A204.1 (cell line): Measurements from ENCODE around the gene SLC26A2.
"Not testable (repeated sequence)": the region's sequence is repeated elsewhere in the genome, so short reads cannot be mapped to it uniquely, and the experiment has no call there.

Experiments
- FAIRE-seq: peaks from 2 replicates; lab custom pipeline; 2012; peaks lifted over from hg19 to GRCh38; lab: Jason Lieb, UNC

SLC26A2 gene

DNA sequence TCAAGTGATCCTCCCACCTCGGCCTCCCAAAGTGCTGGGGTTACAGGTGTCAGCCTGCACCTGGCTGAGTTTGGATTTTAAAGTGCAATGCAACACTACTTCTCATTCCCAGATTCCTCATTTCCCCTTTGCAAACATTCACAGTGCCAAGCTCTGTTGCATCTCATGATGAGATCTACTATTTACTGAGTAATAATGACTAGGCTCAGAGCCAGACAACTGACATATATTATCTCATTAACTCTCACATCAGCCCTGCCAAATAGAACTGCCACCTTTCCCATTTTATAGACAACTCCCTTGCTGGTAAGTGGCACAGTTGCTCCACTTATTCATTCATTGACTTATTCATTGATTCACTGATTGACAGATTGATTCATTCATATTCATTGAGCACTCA, 22.9 kb upstream of the SLC26A2 start:
- FAIRE-seq = no peak

DNA sequence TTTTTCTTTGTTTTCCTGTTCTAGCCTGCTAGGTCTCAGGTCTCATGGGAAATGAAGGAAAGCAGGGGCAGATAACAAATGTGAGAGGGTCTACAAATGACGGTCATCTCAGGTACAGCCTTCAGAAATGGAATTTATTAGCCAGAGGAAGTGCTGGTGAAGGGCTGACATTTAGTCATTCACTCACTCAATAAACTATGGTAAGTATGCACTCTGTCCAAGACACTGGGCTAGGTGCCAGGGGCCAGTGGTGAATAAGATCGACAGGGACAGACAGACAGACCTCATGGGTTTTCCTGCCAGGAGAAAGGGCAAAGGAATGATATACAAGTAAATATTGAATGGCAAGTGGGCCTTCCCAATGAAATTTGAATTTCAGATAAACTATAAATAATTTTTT, 22.3 kb upstream of the SLC26A2 start:
- FAIRE-seq = no peak

DNA sequence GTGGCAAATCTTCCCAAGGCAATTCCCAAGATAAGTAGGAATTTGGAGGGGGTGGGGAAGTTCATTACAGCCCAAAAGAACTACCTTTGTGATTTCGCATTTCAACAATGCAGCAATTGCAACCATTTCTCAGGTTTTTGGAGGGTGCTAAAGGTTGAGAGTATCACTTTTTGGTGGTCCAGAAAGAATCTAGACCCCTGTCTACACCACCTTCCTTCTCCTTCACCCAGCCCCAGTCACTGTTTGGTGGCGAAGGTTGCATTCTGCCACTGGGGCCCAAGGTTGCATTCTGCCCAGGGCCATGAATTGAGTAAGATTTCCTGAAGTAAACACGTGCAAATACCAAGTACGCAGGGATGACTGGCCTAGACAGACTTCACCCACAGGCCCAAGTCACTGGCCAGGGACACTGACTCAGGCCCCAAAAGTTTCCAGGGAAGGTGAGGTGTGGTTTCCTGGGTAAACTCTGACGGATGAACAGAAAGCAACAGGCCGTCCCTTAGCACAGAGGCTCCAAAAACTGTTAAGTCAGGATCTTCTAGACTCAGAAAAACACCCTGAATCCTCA, 21.7 kb upstream of the SLC26A2 start:
- FAIRE-seq = no peak

DNA sequence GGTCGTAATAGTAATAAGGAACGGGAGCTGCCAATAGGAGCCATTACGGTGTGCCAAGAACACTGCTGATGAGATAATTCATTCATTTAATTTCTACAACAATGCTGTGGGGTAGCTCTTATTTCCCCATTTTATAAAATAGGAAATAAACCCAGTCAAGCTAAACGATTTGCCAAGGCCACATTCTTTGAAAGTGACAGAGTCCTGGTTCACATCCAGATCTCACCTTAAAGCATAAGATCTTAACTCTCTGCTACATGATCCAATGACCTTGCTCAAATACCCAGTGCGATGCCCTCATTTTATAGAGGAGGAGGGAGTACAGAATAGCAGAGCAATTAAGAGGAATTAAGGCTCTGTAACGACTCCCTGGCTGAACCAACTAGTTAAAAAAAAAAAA, 21.0 kb upstream of the SLC26A2 start:
- no peak for FAIRE-seq

DNA sequence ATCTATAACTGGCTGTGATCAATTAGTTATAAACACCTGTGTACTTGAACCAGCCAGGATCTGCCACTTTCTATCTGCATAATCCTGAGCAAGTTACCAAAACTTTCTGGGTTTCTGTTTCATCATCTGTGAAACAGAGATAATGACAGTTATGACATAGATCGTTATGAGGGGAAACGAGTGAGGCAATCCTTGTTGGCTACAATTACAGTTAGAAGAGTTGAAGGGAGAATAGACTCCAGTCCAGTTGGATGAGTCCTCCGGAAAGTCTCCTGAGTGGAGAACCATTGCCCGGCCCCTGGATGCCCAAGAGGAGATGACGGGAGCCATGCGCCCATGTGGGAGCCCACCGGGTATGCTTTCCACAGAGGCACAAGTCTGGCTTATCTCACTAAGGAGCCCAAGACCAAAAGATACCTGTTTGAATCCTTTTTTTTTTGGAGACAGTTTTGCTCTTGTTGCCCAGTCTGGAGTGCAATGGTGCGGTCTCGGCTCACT, 20.4 kb upstream of the SLC26A2 start:
- FAIRE-seq = no peak

DNA sequence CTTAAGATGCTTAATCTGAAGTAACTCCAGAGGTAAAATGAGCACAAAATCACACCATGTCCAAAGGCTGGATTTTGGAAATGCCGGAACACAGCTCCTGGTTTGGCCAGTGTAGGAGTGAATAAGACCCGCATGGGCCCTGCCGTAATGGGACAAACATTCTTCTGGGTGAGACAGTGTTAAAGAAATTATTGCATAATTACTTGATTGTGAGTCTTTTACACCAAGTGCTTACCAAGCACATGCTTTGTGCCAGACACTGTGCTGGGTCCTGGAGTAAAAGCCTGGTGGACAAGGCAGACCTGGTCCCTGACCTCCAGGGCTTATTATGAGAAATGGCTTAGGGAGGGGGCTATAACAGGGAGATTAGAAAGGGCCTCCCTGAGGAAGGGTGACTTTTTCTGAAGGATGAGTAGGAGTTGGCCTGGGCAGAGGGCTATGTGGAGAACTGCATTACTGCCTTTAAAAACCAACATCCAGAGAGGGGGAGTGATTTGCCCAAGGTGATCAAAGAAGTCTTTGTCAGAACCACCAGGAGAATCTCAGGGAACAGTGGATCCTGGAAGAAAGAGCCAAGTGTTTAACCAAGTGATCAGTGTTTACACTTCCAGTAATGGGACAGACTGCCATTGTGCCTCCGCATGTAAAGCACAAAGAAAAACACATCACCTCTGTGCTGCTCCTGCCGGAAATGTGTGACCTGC, 19.5 kb upstream of the SLC26A2 start:
- FAIRE-seq = no peak

DNA sequence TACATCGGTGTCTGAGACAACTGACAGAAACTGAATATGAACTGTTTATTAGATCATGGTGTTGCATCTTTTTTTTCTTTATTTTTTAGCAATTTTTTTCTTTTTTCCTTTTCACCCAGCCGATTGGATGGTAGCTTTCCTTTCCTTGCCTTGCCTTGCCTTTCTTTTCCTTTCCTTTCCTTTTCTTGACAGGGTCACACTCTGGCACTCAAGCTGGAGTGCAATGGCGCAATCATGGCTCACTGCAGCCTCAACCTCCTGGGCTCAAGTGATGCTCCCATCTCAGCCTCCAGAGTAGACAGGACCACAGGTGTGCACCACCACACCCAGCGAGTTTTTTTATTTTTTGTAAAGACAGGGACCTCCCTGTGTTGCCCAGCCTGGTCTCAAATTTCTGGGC, 18.8 kb upstream of the SLC26A2 start:
- no peak for FAIRE-seq

DNA sequence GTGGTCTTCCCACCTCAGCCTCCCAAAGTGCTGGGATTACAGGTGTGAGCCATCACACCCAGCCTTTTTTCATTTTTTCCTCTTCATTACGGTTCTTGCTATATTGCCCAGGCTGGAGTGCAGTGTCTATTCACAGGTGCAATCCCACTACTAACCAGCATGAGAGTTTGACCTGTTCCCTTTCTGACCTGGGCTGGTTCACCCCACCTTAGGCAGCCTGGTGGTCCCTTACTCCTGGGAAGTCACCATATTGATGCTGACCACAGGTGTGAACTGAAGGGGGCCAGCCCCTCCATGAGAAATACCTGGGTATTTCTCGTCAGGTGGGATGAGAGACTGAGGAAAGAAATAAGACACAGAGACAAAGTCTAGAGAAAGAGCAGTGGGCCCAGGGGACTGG, 18.4 kb upstream of the SLC26A2 start:
- no peak for FAIRE-seq

DNA sequence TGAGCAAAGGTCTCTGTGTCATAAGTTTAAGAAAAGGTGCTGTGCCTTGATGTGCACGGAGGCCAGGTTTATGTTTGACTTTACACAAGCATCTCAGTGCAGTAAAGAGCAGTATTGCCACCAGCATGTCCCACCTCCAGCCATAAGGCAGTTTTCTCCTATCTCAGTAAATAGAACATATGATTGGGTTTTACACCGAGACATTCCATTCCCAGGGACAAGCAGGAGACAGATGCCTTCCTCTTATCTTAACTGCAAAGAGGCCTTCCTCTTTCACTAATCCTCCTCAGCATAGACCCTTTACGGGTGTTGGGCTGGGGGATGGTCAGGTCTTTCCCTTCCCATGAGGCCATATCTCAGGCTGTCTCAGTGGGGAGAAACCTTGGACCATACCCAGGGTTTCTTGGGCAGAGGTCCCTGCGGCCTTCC, 17.8 kb upstream of the SLC26A2 start:
- FAIRE-seq = not testable (repeated sequence)

DNA sequence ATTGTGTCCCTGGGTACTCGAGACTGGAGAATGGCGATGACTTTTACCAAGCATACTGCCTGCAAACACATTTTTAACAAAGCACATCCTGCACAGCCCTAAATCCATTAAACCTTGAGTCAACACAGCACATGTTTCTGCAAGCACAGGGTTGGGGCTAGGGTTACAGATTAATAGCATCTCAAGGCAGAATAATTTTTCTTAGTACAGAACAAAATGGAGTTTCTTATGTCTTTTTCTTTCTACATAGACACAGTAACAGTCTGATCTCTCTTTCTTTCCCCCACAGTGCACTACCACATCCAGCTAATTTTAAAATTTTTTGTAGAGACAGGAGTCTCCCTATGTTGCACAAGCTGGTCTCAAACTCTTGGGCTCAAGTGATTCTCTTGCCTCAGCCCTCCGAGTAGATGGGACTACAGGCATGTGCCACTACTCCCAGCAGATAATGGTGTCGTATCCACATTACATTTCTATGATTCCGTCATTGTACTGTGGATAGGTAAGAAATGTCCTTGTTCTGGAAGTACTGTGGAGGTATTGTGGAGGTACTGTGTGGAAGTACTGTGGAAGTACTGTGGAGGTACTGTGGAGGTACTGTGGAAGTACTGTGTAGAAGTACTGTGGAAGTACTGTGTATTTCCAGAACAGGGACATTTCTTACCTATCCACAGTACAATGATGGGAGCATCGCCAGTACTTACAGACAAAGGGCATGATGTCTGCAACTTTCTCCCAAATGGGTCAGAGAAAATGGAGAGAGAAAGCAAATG, 17.2 kb upstream of the SLC26A2 start:
- not testable (repeated sequence) for FAIRE-seq

DNA sequence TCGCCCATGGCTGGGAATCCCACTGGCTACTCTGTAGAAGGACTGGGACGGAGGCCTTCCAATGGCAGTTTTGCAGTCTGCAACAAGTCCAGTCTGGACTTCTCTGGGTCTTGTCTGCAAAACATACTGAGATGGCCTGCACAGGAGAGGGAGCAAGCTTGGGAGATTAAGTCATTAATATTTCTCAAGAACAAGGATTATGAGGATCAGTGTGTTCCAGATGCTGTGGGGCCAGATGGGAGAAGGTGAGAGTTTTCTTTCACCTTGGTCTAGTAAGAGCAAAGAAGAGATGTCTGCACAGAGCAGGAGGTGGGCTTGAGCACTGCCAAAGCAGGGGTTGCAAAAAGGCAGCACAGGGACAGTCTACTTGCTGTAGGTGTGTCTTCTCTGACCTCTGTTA, 15.9 kb upstream of the SLC26A2 start, which contains the start of gene PDE6A:
Gene PDE6A (minus strand): TSS at position 128 of the 400 bp plus-strand sequence. CDS start 120 bp downstream, at position 8.
- FAIRE-seq = no peak

DNA sequence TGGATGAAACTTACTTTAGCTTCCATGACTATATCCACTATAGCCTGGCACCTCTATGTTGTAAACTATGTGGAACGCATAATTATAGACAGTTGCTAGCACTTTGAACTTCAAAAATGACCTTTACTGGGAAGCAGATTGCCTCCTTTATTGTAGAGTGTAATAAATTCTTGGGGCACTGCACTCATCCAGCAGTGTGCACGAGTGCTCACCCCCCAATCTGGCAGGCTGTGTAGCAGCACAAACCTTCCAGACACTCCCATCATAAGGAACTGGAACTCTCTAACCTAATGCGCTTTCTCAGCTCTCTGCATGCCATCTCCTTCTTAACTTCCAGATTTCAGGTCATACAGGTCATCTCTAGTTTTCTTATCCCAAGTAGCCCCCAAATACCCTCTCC, 14.4 kb upstream of the SLC26A2 start:
- no peak for FAIRE-seq

DNA sequence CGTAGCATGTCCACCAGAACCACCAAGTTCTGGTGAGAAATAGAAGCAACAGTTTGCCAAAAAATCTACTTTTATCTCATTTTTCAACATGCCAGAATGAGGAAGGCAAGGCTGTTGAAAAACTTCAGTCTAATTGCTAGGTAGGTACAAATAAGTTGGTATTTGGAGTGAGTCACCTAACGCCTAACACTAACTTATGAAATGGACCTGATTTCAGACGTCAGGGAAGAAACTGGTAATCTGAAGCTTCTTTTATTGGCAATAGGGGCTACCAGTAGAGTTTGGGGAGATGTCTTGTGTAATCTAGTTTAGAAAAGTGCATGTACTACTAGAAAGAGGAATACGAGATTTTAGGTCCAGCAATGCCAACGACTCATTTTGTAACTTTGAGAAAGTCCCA, 11.6 kb upstream of the SLC26A2 start:
- FAIRE-seq = no peak

DNA sequence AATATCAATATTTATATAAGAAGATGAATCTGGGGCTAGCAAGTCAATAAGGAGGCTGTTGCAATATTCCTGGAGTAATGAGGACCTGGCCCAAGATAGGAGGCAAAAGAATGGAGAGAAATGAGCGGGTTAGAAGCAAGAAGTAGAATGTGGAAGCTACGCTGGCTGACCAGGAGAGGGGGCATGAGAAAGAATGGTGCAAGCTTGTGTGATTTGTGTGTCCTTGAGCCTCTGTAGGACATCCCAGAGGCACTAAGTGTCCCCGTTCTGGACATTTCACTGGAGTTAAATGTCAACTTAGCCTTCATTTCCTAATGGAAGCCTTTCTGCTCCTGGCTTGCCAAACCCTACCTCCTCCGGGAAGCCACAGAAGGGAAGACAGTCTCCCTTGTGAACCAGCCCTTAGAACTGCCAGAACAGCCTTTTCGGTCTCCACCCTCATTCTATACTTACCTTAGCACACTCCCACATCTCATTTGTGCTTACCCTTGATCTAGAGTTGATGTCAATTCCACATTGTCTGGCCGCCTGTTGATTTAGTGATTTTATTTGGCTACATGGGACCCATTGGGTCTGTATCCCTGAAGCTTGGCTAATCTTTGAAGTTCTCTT, 9.3 kb upstream of the SLC26A2 start:
- no peak for FAIRE-seq

DNA sequence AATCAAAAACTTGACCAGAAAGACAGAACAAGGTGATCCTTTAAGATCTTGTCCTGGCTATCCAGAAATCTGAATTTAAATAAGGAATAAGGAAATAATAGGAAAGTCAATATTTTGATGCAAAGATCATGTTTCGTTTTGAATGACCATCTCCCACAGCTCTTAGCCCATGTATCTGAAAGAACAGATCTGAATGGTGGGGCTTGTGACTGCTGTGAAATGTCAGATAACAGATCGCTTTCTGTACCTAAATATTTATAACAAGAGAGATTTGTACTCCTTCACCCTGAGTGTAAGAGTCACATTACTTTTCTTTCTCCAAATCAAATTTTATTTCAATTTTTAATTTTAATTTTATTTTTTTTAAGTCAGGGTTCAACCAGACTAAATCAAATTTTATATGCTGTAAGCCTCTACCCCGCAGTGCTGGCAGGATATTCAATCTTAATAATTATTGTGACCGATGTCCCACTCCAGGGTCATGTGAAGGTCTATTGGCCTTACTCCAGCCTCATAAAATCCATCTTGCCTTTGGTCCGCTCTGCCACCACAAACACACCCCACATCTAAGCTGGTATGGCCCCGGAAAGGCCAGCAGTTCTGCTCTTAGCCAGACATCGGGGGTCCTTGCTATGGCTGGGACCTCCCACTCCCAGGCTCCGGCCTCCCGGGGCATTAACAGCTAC, 7.0 kb upstream of the SLC26A2 start:
- no peak for FAIRE-seq

DNA sequence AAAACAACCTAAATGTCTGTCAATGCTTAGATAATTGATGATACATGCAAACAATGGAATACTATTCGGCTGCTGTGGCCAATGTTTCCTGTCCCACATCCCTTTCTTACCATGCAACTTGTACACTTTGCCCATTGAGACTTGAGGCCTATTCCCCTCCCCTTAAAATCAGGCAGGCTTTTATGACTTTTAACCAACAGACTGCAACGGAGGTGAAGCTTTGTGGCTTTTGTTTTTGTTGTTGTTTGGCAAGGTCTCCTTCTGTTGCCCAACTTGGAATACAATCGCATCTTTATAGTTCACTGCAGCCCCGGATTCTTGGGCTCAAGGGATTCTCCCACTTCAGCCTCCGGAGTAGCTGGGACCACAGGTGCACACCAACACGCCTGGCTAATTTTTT, 5.8 kb upstream of the SLC26A2 start:
- FAIRE-seq = no peak

DNA sequence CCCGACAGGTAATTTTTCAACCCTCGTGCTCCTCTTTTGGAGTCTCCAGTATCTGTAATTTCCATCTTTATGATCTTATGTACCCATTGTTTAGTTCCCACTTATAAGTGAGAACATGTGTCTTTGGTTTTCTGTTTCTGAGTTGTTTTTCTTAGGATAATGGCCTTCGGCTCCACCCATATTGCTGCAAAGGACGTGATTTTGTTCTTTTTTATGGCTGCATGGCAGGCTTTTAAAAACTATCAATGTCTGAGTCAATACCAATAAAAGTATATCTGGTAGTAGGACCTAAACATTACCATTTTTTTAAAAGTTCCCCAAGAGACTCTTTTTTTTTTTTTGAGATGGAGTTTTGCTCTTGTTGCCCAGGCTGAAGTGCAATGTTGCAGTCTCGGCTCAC, 3.9 kb upstream of the SLC26A2 start:
- no peak for FAIRE-seq

DNA sequence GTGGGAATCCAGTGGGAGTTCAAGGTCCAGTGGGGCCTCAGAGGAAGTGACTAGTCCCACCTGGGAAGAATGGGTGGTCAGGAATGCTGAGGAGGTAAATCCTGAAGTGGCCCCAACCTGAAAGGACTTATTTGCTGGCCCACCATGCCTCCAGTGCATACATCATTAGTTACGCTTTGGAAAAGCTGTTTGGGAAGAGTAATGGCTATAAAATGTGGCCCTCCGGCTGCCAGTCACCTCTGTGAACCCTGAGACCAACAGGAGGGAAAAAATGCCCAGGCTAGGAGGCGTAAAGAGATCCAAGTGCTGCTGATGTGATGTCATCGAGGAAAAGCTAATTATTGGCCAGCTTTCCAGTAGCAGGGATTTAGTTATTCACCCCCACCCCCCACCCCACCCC, 2.7 kb upstream of the SLC26A2 start:
- no peak for FAIRE-seq

DNA sequence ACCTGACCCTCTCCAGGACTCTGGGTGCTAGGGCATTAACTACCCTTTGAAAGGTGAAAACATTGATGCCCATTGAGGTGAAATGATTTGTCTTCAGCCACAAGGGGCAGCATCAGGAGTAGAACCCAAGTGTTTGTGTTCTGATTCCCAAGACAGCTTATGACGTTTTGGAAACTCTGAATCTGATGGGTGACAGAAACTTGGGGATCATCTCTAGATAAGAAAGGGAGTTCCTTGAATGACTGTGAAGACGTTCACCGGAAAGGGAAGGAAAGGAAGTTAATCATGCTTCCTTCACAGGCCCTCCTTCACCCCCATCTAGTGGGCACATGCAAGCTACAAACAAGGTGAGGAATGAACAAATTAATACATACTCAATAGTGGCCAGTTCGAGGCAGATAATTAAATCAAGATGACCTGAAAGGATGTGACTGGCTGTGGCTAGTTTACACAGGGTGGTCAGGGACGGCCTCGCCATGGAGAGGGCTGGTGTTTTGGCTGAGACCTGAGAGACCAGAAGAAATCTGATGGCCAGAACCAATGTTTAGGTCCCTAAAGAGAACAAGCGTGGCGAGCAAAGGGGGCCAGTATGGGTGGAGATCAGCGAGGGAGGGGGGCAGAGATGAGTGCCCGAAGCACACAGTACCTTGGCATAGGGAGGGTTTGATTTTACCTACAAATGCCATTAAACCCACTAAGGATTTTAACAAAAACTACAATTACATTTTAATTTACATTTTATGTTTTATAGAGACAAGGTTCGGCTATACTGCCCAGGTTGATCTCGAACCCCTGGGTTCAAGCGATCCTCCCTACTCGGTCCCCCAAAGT, 937 bp upstream of the SLC26A2 start:
- no peak for FAIRE-seq

DNA sequence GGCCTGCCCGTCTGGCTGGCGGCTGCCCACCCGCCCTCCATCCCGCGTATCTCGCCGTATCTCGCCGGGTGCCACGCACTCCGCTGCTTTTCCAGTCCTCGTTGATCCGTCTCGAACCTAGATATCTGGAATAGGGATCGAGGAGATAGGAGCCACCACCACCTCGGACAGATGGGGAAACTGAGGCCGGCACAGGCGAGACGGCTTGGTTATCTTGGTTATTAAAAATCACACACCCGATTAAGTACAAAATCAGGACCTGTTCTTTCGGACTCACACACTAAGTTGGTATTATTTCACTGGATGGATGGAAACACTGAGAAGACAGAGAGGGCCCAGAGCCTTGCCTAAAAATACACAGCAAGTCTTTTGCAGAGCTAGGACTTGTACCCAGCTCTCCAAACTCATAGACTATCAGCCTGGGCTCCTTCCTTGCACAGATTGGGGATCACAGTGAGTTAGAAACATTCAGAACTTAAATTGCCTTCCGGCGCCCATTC, 678 bp downstream of the SLC26A2 start:
- FAIRE-seq = no peak

DNA sequence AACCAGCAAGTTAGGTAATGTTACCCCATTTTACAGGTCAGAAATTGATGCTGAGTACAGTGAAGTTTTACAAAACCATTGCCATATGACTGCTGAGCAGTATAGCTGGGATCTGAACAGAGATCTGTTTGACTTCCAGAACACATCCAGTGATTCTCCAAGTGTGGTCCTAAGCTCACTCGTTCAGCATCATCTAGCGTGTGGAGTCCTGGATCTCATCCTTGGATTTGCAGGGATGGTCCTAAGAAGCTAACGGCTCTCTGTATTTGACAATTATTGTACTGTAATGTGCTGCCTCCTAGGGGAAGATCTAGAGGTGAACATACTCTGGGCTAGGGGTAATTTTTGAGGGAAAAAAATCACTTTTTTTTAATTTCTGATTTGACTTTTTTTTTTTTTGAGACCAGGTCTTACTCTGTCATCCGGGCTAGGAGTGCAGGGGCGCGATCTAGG, 1.4 kb downstream of the SLC26A2 start:
- peak; percentile 62 for FAIRE-seq
